ENCODE measurements around the gene EYA2. TPM values are rescaled to one million over a fixed set of nuclear protein-coding genes. Genes with fewer than 3 reads are reported as not detected.
"Not testable (repeated sequence)": the region's sequence is repeated elsewhere in the genome, so short reads cannot be mapped to it uniquely, and the experiment has no call there.

Gene EYA2
- total RNA-seq, 1 donor from 2014 or later: not detected

GRCh38 chr20:47198996-47199552 lies 304.4 kb downstream of the EYA2 start:
- Mint-ChIP-seq H3K27ac (no peak overlapping the region), H3K4me3 (ENCODE audit: low read depth) (no peak overlapping the region), H3K9me3 (no peaks in the 10 kb centered on the region), H3K4me1 (ENCODE audit: low read depth) (peaks cover 18% of the 10 kb centered on the region), H3K27me3 (ENCODE audit: low read depth) (peaks cover 10% of the 10 kb centered on the region), H3K36me3 (ENCODE audit: low read depth) (no peaks in the 10 kb centered on the region)
- DNase-seq (ENCODE audit: low spot score): no peak
- intact Hi-C loops (cut with micrococcal nuclease): loop anchor here (1.0 to 10.0 kb wide), 5 partner anchors 75 to 423 kb away; partner anchors contain the start of gene NCOA3

DNA sequence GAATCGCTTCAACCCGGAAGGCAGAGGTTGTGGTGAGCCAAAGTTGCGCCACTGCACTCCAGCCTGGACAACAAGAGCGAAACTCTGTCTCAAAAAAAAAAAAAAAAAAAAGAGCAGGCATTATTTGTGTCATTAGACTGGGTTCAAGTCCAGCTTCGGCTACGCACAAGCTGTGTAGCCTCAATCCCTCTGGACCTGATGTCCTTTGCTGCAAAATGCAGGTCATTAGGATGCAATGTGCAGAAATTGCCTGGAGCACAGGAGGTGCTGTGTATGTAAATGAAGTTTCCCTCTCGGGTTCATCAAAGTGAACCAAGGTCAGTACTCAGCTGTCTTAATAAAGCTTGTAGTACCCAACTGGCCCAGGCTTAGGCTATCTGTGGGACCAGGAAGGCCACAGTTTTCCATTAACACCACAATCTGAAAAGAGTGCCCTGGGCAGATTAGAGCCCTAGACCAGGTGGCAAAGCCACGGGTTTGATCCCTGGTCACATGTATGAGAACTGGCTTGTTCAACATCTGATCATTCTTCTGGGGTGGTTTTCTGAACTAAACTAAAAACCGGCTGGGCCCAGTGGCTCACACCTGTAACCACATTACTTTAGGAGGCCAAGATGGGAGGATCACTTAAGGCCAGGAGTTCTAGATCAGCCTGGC lies 306.6 kb downstream of the EYA2 start:
- H3K27ac Mint-ChIP-seq: no peak overlapping the region
- no peak overlapping the region for H3K4me3 Mint-ChIP-seq (ENCODE audit: low read depth)
- intact Hi-C loops (cut with micrococcal nuclease): no loop called here
- H3K4me1 Mint-ChIP-seq (ENCODE audit: low read depth): peaks cover 21% of the 10 kb centered on the region
- no peak for DNase-seq (ENCODE audit: low spot score)
- H3K27me3 Mint-ChIP-seq (ENCODE audit: low read depth): peaks cover 6% of the 10 kb centered on the region
- H3K36me3 Mint-ChIP-seq (ENCODE audit: low read depth): no peaks in the 10 kb centered on the region
- no peaks in the 10 kb centered on the region for H3K9me3 Mint-ChIP-seq

DNA sequence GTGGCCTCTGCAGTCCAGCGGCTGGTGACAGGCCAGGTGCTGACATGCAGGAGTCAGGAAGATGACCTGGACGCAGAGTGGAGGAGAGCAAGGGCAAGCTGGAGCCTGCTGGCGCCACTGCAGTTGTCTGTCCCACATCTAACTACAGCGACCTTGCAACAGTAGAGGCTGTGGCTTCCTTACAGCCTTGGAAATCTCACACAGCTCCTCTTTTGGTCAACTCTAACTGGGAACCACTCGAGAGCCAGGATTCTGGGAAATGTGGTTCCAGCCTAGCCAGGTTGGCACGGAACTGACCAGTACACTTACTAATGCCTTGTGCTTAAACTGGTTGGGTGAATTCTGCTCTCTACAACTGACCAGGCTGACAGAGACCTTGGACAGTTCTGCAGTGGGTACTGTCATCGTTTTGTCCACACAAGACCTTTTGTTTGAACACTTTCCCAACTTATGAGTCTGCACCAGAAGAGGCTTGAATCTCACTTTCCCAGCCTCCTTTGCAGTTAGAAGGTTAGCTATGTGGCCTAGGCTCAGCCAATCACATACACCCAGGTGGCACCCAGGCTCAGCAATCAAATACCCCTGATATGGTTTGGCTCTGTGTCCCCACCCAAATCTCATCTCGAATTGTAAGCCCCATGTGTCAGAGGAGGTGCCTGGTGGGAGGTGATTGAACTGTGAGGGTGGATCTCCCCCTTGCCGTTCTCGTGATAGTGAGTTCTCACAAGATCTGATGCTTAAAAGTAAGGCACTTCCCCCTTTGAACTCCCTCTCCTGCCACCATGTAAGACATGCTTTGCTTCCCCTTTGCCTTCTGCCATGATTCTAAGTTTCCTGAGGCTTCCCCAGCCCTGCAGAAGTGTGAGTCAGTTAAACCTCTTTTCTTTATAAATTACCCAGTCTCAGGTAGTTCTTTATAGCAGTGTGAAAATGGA lies 308.4 kb downstream of the EYA2 start:
- intact Hi-C loops (cut with micrococcal nuclease): no loop called here
- Mint-ChIP-seq H3K4me1 (ENCODE audit: low read depth) (peaks cover 14% of the 10 kb centered on the region), H3K9me3 (no peaks in the 10 kb centered on the region), H3K27ac (no peak overlapping the region), H3K27me3 (ENCODE audit: low read depth) (peaks cover 5% of the 10 kb centered on the region), H3K36me3 (ENCODE audit: low read depth) (peaks cover 4% of the 10 kb centered on the region), H3K4me3 (ENCODE audit: low read depth) (no peak overlapping the region)
- no peak for DNase-seq (ENCODE audit: low spot score)

- Mint-ChIP-seq H3K36me3 (ENCODE audit: low read depth) (peaks cover 4% of the 10 kb centered on the region), H3K4me3 (ENCODE audit: low read depth) (no peak overlapping the region), H3K27ac (no peak overlapping the region), H3K27me3 (ENCODE audit: low read depth) (peaks cover 5% of the 10 kb centered on the region), H3K4me1 (ENCODE audit: low read depth) (peaks cover 8% of the 10 kb centered on the region), H3K9me3 (no peaks in the 10 kb centered on the region)
- intact Hi-C loops (cut with micrococcal nuclease): no loop called here
- DNase-seq (ENCODE audit: low spot score): no peak
These were observed 309.6 kb downstream of the EYA2 start for GRCh38 chr20:47204008-47204849.

- H3K4me1 Mint-ChIP-seq (ENCODE audit: low read depth); H3K27ac Mint-ChIP-seq; H3K27me3 Mint-ChIP-seq (ENCODE audit: low read depth); H3K9me3 Mint-ChIP-seq; H3K4me3 Mint-ChIP-seq (ENCODE audit: low read depth); H3K36me3 Mint-ChIP-seq (ENCODE audit: low read depth); DNase-seq (ENCODE audit: low spot score); intact Hi-C loops (cut with micrococcal nuclease): not testable (repeated sequence)
These were observed 310.1 kb downstream of the EYA2 start for GRCh38 chr20:47204850-47205122.

GRCh38 chr20:47205577-47206123 lies 311.0 kb downstream of the EYA2 start:
- peak; percentile 53 for DNase-seq (ENCODE audit: low spot score)

DNA sequence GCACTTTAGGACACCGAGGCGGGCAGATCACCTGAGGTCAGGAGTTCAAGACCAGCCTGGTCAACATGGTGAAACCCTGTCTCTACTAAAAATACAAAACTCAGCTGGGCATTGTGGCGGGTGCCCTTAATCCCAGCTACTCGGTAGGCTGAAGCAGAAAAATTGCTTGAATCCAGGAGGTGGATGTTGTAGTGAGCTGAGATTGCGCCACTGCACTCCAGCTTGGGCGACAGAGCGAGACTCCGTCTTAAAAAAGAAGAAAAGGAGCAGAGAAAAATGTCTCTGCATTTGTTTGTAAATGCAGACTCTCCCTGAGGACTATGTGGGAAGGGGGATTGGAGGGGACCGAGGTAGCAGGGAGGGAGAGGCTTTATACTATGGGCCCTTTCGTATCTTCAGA lies 311.9 kb downstream of the EYA2 start:
- DNase-seq (ENCODE audit: low spot score); intact Hi-C loops (cut with micrococcal nuclease); H3K27me3 Mint-ChIP-seq (ENCODE audit: low read depth); H3K4me1 Mint-ChIP-seq (ENCODE audit: low read depth); H3K9me3 Mint-ChIP-seq; H3K4me3 Mint-ChIP-seq (ENCODE audit: low read depth); H3K27ac Mint-ChIP-seq: not testable (repeated sequence)
- H3K36me3 Mint-ChIP-seq (ENCODE audit: low read depth): peaks cover 13% of the 10 kb centered on the region

More at GRCh38 chr20:47205577-47206123, 311.0 kb downstream of the EYA2 start:
- Mint-ChIP-seq H3K4me3 (ENCODE audit: low read depth) (no peak overlapping the region), H3K4me1 (ENCODE audit: low read depth) (peaks cover 5% of the 10 kb centered on the region), H3K36me3 (ENCODE audit: low read depth) (peaks cover 13% of the 10 kb centered on the region), H3K9me3 (no peaks in the 10 kb centered on the region), H3K27ac (no peak overlapping the region), H3K27me3 (ENCODE audit: low read depth) (no peaks in the 10 kb centered on the region)
- intact Hi-C loops (cut with micrococcal nuclease): no loop called here

GRCh38 chr20:47206962-47207641 lies 312.5 kb downstream of the EYA2 start:
- no peak for DNase-seq (ENCODE audit: low spot score)
- Mint-ChIP-seq H3K9me3 (no peaks in the 10 kb centered on the region), H3K4me1 (ENCODE audit: low read depth) (peaks cover 5% of the 10 kb centered on the region), H3K27ac (no peak overlapping the region), H3K36me3 (ENCODE audit: low read depth) (peaks cover 13% of the 10 kb centered on the region), H3K27me3 (ENCODE audit: low read depth) (no peaks in the 10 kb centered on the region), H3K4me3 (ENCODE audit: low read depth) (no peak overlapping the region)
- intact Hi-C loops (cut with micrococcal nuclease): no loop called here

DNA sequence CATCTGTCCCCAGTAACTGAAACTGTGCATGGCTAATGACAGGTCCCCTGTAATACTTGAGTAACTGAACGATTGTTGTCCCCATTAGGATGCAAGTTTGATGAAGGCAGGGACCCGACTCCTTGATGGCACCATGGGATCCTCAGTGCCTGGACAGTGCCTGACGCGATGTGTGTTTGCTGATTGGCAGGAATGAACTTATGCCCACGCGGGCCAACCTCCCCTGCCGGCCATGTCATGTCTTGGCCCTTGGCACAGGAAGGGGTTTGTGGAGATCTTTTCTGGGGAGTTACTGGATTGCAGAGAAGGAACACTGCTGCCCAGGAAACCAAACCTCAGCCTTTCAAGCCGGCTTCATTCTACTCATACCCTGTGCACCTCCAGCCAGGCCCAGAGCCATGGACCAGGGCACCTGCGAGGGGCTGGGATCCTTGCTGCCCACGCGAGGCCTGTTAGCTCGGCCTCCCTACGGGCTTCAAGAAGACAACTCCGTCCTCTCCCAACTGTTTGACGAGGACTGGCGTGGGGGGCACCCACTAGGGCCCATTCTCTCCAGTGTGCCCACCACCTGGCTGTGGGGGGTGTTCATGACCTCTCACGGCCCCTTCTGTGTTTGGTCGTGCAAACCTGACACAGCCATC lies 314.0 kb downstream of the EYA2 start:
- DNase-seq (ENCODE audit: low spot score): no peak
- peaks cover 13% of the 10 kb centered on the region for H3K36me3 Mint-ChIP-seq (ENCODE audit: low read depth)
- no peak overlapping the region for H3K4me3 Mint-ChIP-seq (ENCODE audit: low read depth)
- H3K9me3 Mint-ChIP-seq: no peaks in the 10 kb centered on the region
- intact Hi-C loops (cut with micrococcal nuclease): no loop called here
- H3K27me3 Mint-ChIP-seq (ENCODE audit: low read depth): no peaks in the 10 kb centered on the region
- peaks cover 5% of the 10 kb centered on the region for H3K4me1 Mint-ChIP-seq (ENCODE audit: low read depth)
- H3K27ac Mint-ChIP-seq: no peak overlapping the region

DNA sequence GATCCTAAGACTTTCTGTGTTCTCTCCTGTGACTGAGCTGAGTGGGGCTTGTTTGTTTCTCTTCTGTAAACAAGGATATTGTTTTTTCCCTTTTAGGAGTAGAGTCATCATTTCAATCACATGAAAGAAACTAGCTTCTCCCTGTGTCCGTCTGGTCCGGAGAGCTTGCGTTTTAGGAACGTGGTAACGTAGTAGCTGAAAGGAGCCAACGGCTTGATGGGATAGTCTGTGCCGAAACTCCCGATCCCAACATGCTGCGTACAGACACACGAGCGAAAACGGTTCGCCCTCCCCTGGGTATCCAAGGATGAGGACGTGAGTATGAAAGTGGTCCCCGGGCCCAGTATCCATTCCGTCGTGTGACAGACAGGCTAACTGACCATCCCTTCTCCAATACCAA lies 315.3 kb downstream of the EYA2 start:
- no peak for DNase-seq (ENCODE audit: low spot score)
- Mint-ChIP-seq H3K27me3 (ENCODE audit: low read depth) (no peaks in the 10 kb centered on the region), H3K27ac (no peak overlapping the region), H3K36me3 (ENCODE audit: low read depth) (peaks cover 13% of the 10 kb centered on the region), H3K9me3 (no peaks in the 10 kb centered on the region), H3K4me1 (ENCODE audit: low read depth) (peaks cover 5% of the 10 kb centered on the region), H3K4me3 (ENCODE audit: low read depth) (no peak overlapping the region)
- intact Hi-C loops (cut with micrococcal nuclease): no loop called here

DNA sequence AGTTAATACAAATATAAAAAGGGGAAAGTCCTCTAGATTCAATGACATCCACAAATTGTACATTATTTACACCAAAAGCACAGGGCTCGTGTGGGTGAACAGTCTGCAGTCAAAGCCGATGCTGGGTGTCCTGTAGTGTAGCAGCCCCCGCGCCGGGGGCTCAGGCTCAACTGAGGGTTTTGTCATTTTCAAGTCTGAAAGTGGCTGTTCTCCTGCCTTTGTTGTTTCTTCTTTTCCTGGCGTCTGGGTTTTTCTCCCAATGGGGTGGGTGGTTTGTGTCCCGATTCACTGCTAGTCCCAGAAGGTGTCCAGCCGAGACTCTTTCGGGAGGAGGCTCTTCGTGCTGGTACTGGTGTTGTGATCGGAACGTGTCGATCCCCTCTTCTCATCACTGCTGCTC lies 315.8 kb downstream of the EYA2 start:
- H3K9me3 Mint-ChIP-seq: no peaks in the 10 kb centered on the region
- no peak overlapping the region for H3K27ac Mint-ChIP-seq
- H3K27me3 Mint-ChIP-seq (ENCODE audit: low read depth): no peaks in the 10 kb centered on the region
- peaks cover 4% of the 10 kb centered on the region for H3K4me1 Mint-ChIP-seq (ENCODE audit: low read depth)
- intact Hi-C loops (cut with micrococcal nuclease): no loop called here
- H3K4me3 Mint-ChIP-seq (ENCODE audit: low read depth): no peak overlapping the region
- peaks cover 14% of the 10 kb centered on the region for H3K36me3 Mint-ChIP-seq (ENCODE audit: low read depth)
- no peak for DNase-seq (ENCODE audit: low spot score)
